Measurements from ENCODE around the gene MVB12B.

MVB12B gene

GRCh38 chr9:126435105-126435504, 108.5 kb downstream of the MVB12B start:
- H3K23ac ChIP-seq (ENCODE audit: low read depth, low read length, poor library complexity), result no peak overlapping the region
- H3K27ac ChIP-seq (replicated peaks; ENCODE audit: low read length), result no peak overlapping the region
- H2BK12ac ChIP-seq (ENCODE audit: low read length), result no peak overlapping the region
- H3K9ac ChIP-seq (ENCODE audit: low read depth, low read length, poor library complexity), result no peak overlapping the region
- no peak overlapping the region for H2BK120ac ChIP-seq (ENCODE audit: low read depth, low read length)
- no peaks in the 10 kb centered on the region for H3K9me3 ChIP-seq (replicated peaks in 1 of 2; ENCODE audit: control insufficient read depth in 2 of 2, insufficient read depth in 1 of 2, low read depth in 1 of 2, low read length in 2 of 2)
- WGBS, 2 donors (ENCODE audit: extremely low coverage in 2 of 2, insufficient read length in 2 of 2, insufficient replicate concordance in 1 of 2), result no CpG with 5 or more reads among the region's 2 CpGs
- H3K4me1 ChIP-seq (ENCODE audit: control insufficient read depth in 2 of 2, insufficient read depth in 1 of 2, low read depth in 1 of 2, low read length in 2 of 2), result peaks cover 10 to 12% of the 10 kb centered on the region in 2 donors
- H4K91ac ChIP-seq (ENCODE audit: low read depth, low read length, poor library complexity), result no peak overlapping the region
- no peak overlapping the region for H3K4ac ChIP-seq (ENCODE audit: low read length)
- H3K4me2 ChIP-seq (ENCODE audit: insufficient read depth, low read length, poor library complexity, severe bottlenecking), result no peak overlapping the region
- H2BK5ac ChIP-seq (ENCODE audit: low read length), result no peak overlapping the region
- H3K14ac ChIP-seq (ENCODE audit: low read length), result no peak overlapping the region
- H2AK5ac ChIP-seq (ENCODE audit: low read depth, low read length), result no peak overlapping the region
- peaks cover 2 to 16% of the 10 kb centered on the region in 2 donors for H3K36me3 ChIP-seq (replicated peaks in 1 of 2; ENCODE audit: control insufficient read depth in 2 of 2, insufficient read depth in 2 of 2, low read length in 2 of 2)
- H2BK15ac ChIP-seq (ENCODE audit: low read length), result no peak overlapping the region
- H2AFZ ChIP-seq (ENCODE audit: low read length), result no peak overlapping the region
- H3K4me3 ChIP-seq (ENCODE audit: low read length in 2 of 2), result no peak overlapping the region
- H3K79me1 ChIP-seq (ENCODE audit: low read depth, low read length), result peaks cover 2% of the 10 kb centered on the region
- no peaks in the 10 kb centered on the region for H3K27me3 ChIP-seq (ENCODE audit: control insufficient read depth in 3 of 3, insufficient read depth in 3 of 3, low read depth in 1 of 3, low read length in 3 of 3)
- DNase-seq (ENCODE audit: low spot score), result no peak
- no peak overlapping the region for H3K18ac ChIP-seq (ENCODE audit: low read length)
- H4K8ac ChIP-seq (ENCODE audit: low read depth, low read length), result no peak overlapping the region

- Histone ChIP-seq H3K4me1 (ENCODE audit: control insufficient read depth in 2 of 2, insufficient read depth in 1 of 2, low read depth in 1 of 2, low read length in 2 of 2) (peaks cover 10 to 14% of the 10 kb centered on the region in 2 donors), H3K27ac (replicated peaks; ENCODE audit: low read length) (no peak overlapping the region)
These were observed 109.0 kb downstream of the MVB12B start for GRCh38 chr9:126435626-126436025.

GRCh38 chr9:126436545-126437267, 110.1 kb downstream of the MVB12B start:
- Histone ChIP-seq H4K91ac (ENCODE audit: low read depth, low read length, poor library complexity) (no peak overlapping the region), H3K4ac (ENCODE audit: low read length) (no peak overlapping the region), H2BK120ac (ENCODE audit: low read depth, low read length) (no peak overlapping the region), H3K4me3 (ENCODE audit: low read length in 2 of 2) (no peak overlapping the region), H2BK5ac (ENCODE audit: low read length) (no peak overlapping the region), H3K27me3 (ENCODE audit: control insufficient read depth in 3 of 3, insufficient read depth in 3 of 3, low read depth in 1 of 3, low read length in 3 of 3) (no peaks in the 10 kb centered on the region), H2AFZ (ENCODE audit: low read length) (no peak overlapping the region), H2BK15ac (ENCODE audit: low read length) (no peak overlapping the region), H2BK12ac (ENCODE audit: low read length) (no peak overlapping the region), H3K14ac (ENCODE audit: low read length) (no peak overlapping the region), H3K27ac (replicated peaks; ENCODE audit: low read length) (no peak overlapping the region), H3K23ac (ENCODE audit: low read depth, low read length, poor library complexity) (no peak overlapping the region), H3K4me2 (ENCODE audit: insufficient read depth, low read length, poor library complexity, severe bottlenecking) (no peak overlapping the region), H3K4me1 (ENCODE audit: control insufficient read depth in 2 of 2, insufficient read depth in 1 of 2, low read depth in 1 of 2, low read length in 2 of 2) (peaks cover 17% of the 10 kb centered on the region in 2 donors), H3K9me3 (replicated peaks in 1 of 2; ENCODE audit: control insufficient read depth in 2 of 2, insufficient read depth in 1 of 2, low read depth in 1 of 2, low read length in 2 of 2) (no peaks in the 10 kb centered on the region), H2AK5ac (ENCODE audit: low read depth, low read length) (no peak overlapping the region), H3K79me1 (ENCODE audit: low read depth, low read length) (no peaks in the 10 kb centered on the region), H3K36me3 (replicated peaks in 1 of 2; ENCODE audit: control insufficient read depth in 2 of 2, insufficient read depth in 2 of 2, low read length in 2 of 2) (peaks cover 2 to 12% of the 10 kb centered on the region in 2 donors), H3K9ac (ENCODE audit: low read depth, low read length, poor library complexity) (no peak overlapping the region), H3K18ac (ENCODE audit: low read length) (no peak overlapping the region), H4K8ac (ENCODE audit: low read depth, low read length) (no peak overlapping the region)
- DNase-seq (ENCODE audit: low spot score), result no peak
- no CpG with 5 or more reads among the region's 6 CpGs for WGBS, 2 donors (ENCODE audit: extremely low coverage in 2 of 2, insufficient read length in 2 of 2, insufficient replicate concordance in 1 of 2)

More at GRCh38 chr9:126435626-126436025, 109.0 kb downstream of the MVB12B start:
- Histone ChIP-seq H3K79me1 (ENCODE audit: low read depth, low read length) (peaks cover 2% of the 10 kb centered on the region), H2BK15ac (ENCODE audit: low read length) (no peak overlapping the region), H3K9me3 (replicated peaks in 1 of 2; ENCODE audit: control insufficient read depth in 2 of 2, insufficient read depth in 1 of 2, low read depth in 1 of 2, low read length in 2 of 2) (no peaks in the 10 kb centered on the region), H4K8ac (ENCODE audit: low read depth, low read length) (no peak overlapping the region), H3K4ac (ENCODE audit: low read length) (no peak overlapping the region), H3K4me2 (ENCODE audit: insufficient read depth, low read length, poor library complexity, severe bottlenecking) (no peak overlapping the region), H3K36me3 (replicated peaks in 1 of 2; ENCODE audit: control insufficient read depth in 2 of 2, insufficient read depth in 2 of 2, low read length in 2 of 2) (peaks cover 2 to 14% of the 10 kb centered on the region in 2 donors), H3K27me3 (ENCODE audit: control insufficient read depth in 3 of 3, insufficient read depth in 3 of 3, low read depth in 1 of 3, low read length in 3 of 3) (no peaks in the 10 kb centered on the region), H2AK5ac (ENCODE audit: low read depth, low read length) (no peak overlapping the region), H3K9ac (ENCODE audit: low read depth, low read length, poor library complexity) (no peak overlapping the region), H2BK120ac (ENCODE audit: low read depth, low read length) (no peak overlapping the region), H4K91ac (ENCODE audit: low read depth, low read length, poor library complexity) (no peak overlapping the region), H2BK12ac (ENCODE audit: low read length) (no peak overlapping the region), H3K18ac (ENCODE audit: low read length) (no peak overlapping the region), H2BK5ac (ENCODE audit: low read length) (no peak overlapping the region), H3K14ac (ENCODE audit: low read length) (no peak overlapping the region), H3K23ac (ENCODE audit: low read depth, low read length, poor library complexity) (no peak overlapping the region), H2AFZ (ENCODE audit: low read length) (no peak overlapping the region), H3K4me3 (ENCODE audit: low read length in 2 of 2) (no peak overlapping the region)
- DNase-seq (ENCODE audit: low spot score), result no peak
- WGBS, 2 donors (ENCODE audit: extremely low coverage in 2 of 2, insufficient read length in 2 of 2, insufficient replicate concordance in 1 of 2), result no CpG with 5 or more reads among the region's 8 CpGs

- Histone ChIP-seq H3K27me3 (ENCODE audit: control insufficient read depth in 3 of 3, insufficient read depth in 3 of 3, low read depth in 1 of 3, low read length in 3 of 3) (no peaks in the 10 kb centered on the region), H3K4me2 (ENCODE audit: insufficient read depth, low read length, poor library complexity, severe bottlenecking) (no peak overlapping the region), H3K14ac (ENCODE audit: low read length) (no peak overlapping the region), H3K4me3 (ENCODE audit: low read length in 2 of 2) (no peak overlapping the region), H3K4ac (ENCODE audit: low read length) (no peak overlapping the region), H3K79me1 (ENCODE audit: low read depth, low read length) (no peaks in the 10 kb centered on the region), H3K4me1 (ENCODE audit: control insufficient read depth in 2 of 2, insufficient read depth in 1 of 2, low read depth in 1 of 2, low read length in 2 of 2) (peaks cover 17% of the 10 kb centered on the region in 2 donors), H2AFZ (ENCODE audit: low read length) (no peak overlapping the region), H3K23ac (ENCODE audit: low read depth, low read length, poor library complexity) (no peak overlapping the region), H4K91ac (ENCODE audit: low read depth, low read length, poor library complexity) (no peak overlapping the region), H2BK12ac (ENCODE audit: low read length) (no peak overlapping the region), H3K18ac (ENCODE audit: low read length) (no peak overlapping the region), H2BK120ac (ENCODE audit: low read depth, low read length) (no peak overlapping the region), H3K36me3 (replicated peaks in 1 of 2; ENCODE audit: control insufficient read depth in 2 of 2, insufficient read depth in 2 of 2, low read length in 2 of 2) (peaks cover 2 to 11% of the 10 kb centered on the region in 2 donors), H3K9ac (ENCODE audit: low read depth, low read length, poor library complexity) (no peak overlapping the region), H4K8ac (ENCODE audit: low read depth, low read length) (no peak overlapping the region), H2AK5ac (ENCODE audit: low read depth, low read length) (no peak overlapping the region), H2BK5ac (ENCODE audit: low read length) (no peak overlapping the region), H2BK15ac (ENCODE audit: low read length) (no peak overlapping the region), H3K9me3 (replicated peaks in 1 of 2; ENCODE audit: control insufficient read depth in 2 of 2, insufficient read depth in 1 of 2, low read depth in 1 of 2, low read length in 2 of 2) (no peaks in the 10 kb centered on the region), H3K27ac (replicated peaks; ENCODE audit: low read length) (no peak overlapping the region)
- DNase-seq (ENCODE audit: low spot score), result no peak
- WGBS, 2 donors (ENCODE audit: extremely low coverage in 2 of 2, insufficient read length in 2 of 2, insufficient replicate concordance in 1 of 2), result no CpG with 5 or more reads among the region's 6 CpGs
These were observed 110.6 kb downstream of the MVB12B start for GRCh38 chr9:126437268-126437666.

Data from neuronal stem cell (in vitro differentiated cells).